Jurkat, Clone E6-1 (cell line): ENCODE measurements around the gene C2orf66.

ENCODE experiments used
- DNase-seq: peaks from one replicate; pipeline ENCODE4 v3.0.0-alpha.2; 2011; ENCODE audit warnings: low read depth, low spot score
- H3K4me3 ChIP-seq: 2 replicates; pipeline ENCODE4 v1.5.1; 2011; ENCODE audit warnings: mild to moderate bottlenecking, low read length, control low read depth, moderate library complexity

The C2orf66 gene

GRCh38 chr2:196783431-196784094 lies 25.6 kb downstream of the C2orf66 start:
- no peak for DNase-seq
- no peak overlapping the region for H3K4me3 ChIP-seq

- no peak for DNase-seq
- no peak overlapping the region for H3K4me3 ChIP-seq
Observed at GRCh38 chr2:196767101-196767500, 42.1 kb downstream of the C2orf66 start.

- H3K4me3 ChIP-seq, result no peak overlapping the region
- no peak for DNase-seq
Observed at GRCh38 chr2:196759378-196759706, 49.8 kb downstream of the C2orf66 start.

GRCh38 chr2:196758474-196759377 lies 50.4 kb downstream of the C2orf66 start:
- no peak overlapping the region for H3K4me3 ChIP-seq
- no peak for DNase-seq
